Skin of body (tissue), 2 donors: ENCODE measurements around the gene SDF4. TPM values are rescaled to one million over a fixed set of nuclear protein-coding genes. Genes with fewer than 3 reads are reported as not detected.

ENCODE experiments used
- DNase-seq: peaks from one replicate; lab custom pipeline; 2025; lab: John Stamatoyannopoulos, UW
- total RNA-seq: library from RNA; depleted of rRNA; stranded (reverse); fragments of >200 nt; gene quantifications from one replicate; pipeline ENCODE4 v1.2.3, GENCODE V29; 2014

Gene SDF4
- total RNA-seq, 1 donor from 2014 or later, result 40.8 TPM

GRCh38 chr1:1229770-1230169 is 2.0 kb downstream of the SDF4 start:
- DNase-seq, result no peak

GRCh38 chr1:1228596-1229321 is 3.0 kb downstream of the SDF4 start:
- DNase-seq, result no peak

GRCh38 chr1:1228187-1228586 is 3.6 kb downstream of the SDF4 start:
- DNase-seq, result no peak

- DNase-seq, result no peak
Measured at GRCh38 chr1:1227386-1227785, 4.4 kb downstream of the SDF4 start.

GRCh38 chr1:1226566-1227362 is 5.0 kb downstream of the SDF4 start:
- no peak for DNase-seq

- DNase-seq, result no peak
Measured at GRCh38 chr1:1225913-1226312, 5.9 kb downstream of the SDF4 start.

- DNase-seq, result no peak
Measured at GRCh38 chr1:1225238-1225845, 6.5 kb downstream of the SDF4 start.

- DNase-seq, result no peak
Measured at GRCh38 chr1:1223891-1224290, 7.9 kb downstream of the SDF4 start.

- no peak for DNase-seq
Measured at GRCh38 chr1:1223321-1223720, 8.5 kb downstream of the SDF4 start.

GRCh38 chr1:1222575-1223225 is 9.1 kb downstream of the SDF4 start:
- DNase-seq, result no peak

- no peak for DNase-seq
Measured at GRCh38 chr1:1221887-1222574, 9.8 kb downstream of the SDF4 start.

GRCh38 chr1:1220197-1220596 is 11.6 kb downstream of the SDF4 start:
- DNase-seq, result no peak

GRCh38 chr1:1219341-1219740 is 12.5 kb downstream of the SDF4 start:
- no peak for DNase-seq

GRCh38 chr1:1218524-1219200 is 13.1 kb downstream of the SDF4 start:
- no peak for DNase-seq

GRCh38 chr1:1217621-1218523 is 13.9 kb downstream of the SDF4 start:
- no peak for DNase-seq

- no peak for DNase-seq
Measured at GRCh38 chr1:1216770-1217620, 14.8 kb downstream of the SDF4 start.

- no peak for DNase-seq
Measured at GRCh38 chr1:1215881-1216605, 15.8 kb downstream of the SDF4 start.

- no peak for DNase-seq
Measured at GRCh38 chr1:1215080-1215676, 16.6 kb downstream of the SDF4 start.
